Measurements from ENCODE around the gene NOX3.

DNA sequence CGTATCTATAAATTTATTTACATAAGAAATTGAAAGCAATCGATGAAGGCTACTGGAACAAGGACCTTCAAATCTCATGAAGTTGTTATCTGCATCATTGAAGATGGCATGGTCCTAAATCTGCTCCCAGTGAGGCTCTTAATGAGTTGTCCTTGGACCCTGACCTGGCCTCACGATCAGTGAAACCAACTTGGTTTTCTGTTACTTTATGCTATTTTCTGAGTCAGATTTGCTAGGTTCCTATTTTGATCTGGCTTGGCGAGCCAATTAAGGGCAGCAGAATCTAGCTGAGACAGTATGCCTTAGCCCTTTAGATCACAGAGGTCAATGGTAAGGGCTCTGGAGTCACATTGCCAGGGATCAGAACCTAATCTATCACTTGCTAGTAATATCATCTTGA lies 30.1 kb upstream of the NOX3 start:
- TF ChIP-seq POLR2A (IDR thresholded peaks at IDR 0.05; ENCODE audit: low read depth, low read length) (no peak), POLR2AphosphoS5 (IDR thresholded peaks at IDR 0.05; ENCODE audit: low read depth, low read length) (no peak)

Data from GM12891 (cell line).